Astrocyte (in vitro differentiated cells and primary cell): Measurements from ENCODE around the gene POMT2.

ENCODE experiments used
- CTCF ChIP-seq: IDR thresholded peaks from 2 replicates; pipeline ENCODE4 v1.5.1; 2011; ENCODE audit warnings: low read depth, mild to moderate bottlenecking, inconsistent platforms, low read length, moderate library complexity; ENCODE audit not compliant: insufficient read depth
- EZH2 ChIP-seq: IDR thresholded peaks from 2 replicates; pipeline ENCODE4 v1.6.1; 2012; ENCODE audit warnings: mild to moderate bottlenecking, low read length, inconsistent platforms; ENCODE audit not compliant: insufficient read depth

GRCh38 chr14:77327111-77327510, 6.4 kb upstream of the POMT2 start:
- TF ChIP-seq CTCF (no peak), EZH2 (no peak)
